GM08714 (cell line): ENCODE results near the gene PIAS4.

Experiments used
- H3K4me3 ChIP-seq: fragments of 200-500 bp; sonication (Bioruptor generic); 2 replicates; pipeline ENCODE4 v1.5.1; 2014; ENCODE audit warnings: mild to moderate bottlenecking, low read length, inconsistent platforms
- ZNF274 ChIP-seq: IDR thresholded peaks from 2 replicates; pipeline ENCODE4 v1.6.1; 2012; ENCODE audit warnings: mild to moderate bottlenecking, low read depth, low read length

Gene PIAS4

GRCh38 chr19:3969435-3970312, 37.9 kb upstream of the PIAS4 start:
- no peak for TF ChIP-seq ZNF274
- H3K4me3 ChIP-seq, result peak overlapping the region; percentile 71

DNA sequence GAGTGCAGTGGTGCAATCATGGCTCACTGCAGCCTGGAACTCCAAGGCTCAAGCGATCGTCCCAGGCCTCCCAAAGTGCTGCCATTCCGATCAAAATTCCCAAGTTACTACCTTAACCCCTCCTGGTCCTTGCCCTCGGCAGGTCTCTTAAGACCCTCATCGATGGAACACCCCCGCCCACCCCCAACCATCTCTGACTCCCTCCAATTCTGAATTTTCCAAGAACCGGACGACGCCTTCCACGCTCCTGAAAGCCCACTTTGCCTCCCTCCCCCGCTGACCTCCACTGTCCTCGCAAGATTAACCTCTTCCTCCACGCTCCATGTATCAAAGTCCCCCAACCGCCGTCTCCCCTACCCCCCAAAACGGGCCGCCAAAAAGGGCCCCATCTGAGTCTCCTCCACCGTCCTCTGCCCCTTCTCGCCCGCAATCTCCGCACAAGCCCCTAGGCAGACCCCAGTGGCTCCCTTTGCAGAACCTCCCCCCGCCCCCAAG, 37.2 kb upstream of the PIAS4 start:
- H3K4me3 ChIP-seq, result peak overlapping the region; percentile 71
- no peak for TF ChIP-seq ZNF274

- H3K4me3 ChIP-seq, result peak within 1 kb of the TSS; percentile 71
- TF ChIP-seq ZNF274, result no peak
These were observed 36.5 kb upstream of the PIAS4 start, which contains the start of gene DAPK3 for GRCh38 chr19:3970808-3971598. Gene DAPK3, minus strand, starts transcription at chr19:3971099. Its CDS starts 1,364 bp downstream, at chr19:3969735.

- no peak overlapping the region for H3K4me3 ChIP-seq
- no peak for TF ChIP-seq ZNF274
These were observed 32.4 kb upstream of the PIAS4 start for GRCh38 chr19:3975144-3975543.

DNA sequence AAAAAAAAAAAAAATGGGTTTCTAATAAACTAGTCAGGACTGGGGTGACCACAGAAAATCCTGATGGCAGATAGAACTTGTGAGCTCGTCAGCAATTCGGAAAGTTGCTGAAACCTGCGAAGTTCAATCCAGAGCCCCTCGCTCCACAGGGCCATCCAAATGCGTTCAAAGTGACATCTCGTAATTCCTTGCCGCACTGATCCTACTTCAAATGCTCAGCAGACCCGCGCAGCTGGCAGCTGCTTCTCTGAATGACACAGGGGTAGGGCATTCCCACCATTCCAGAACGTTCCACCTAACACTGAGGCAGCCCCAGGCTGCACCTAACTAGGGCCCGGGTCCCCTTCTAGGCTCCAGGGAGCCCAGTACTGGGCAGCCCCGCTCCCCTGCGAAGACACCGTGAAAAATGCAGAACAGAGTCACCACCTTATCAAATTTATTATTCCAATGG, 31.9 kb upstream of the PIAS4 start:
- no peak for TF ChIP-seq ZNF274
- H3K4me3 ChIP-seq, result no peak overlapping the region

GRCh38 chr19:3976495-3977241, 30.9 kb upstream of the PIAS4 start:
- no peak overlapping the region for H3K4me3 ChIP-seq
- no peak for TF ChIP-seq ZNF274

DNA sequence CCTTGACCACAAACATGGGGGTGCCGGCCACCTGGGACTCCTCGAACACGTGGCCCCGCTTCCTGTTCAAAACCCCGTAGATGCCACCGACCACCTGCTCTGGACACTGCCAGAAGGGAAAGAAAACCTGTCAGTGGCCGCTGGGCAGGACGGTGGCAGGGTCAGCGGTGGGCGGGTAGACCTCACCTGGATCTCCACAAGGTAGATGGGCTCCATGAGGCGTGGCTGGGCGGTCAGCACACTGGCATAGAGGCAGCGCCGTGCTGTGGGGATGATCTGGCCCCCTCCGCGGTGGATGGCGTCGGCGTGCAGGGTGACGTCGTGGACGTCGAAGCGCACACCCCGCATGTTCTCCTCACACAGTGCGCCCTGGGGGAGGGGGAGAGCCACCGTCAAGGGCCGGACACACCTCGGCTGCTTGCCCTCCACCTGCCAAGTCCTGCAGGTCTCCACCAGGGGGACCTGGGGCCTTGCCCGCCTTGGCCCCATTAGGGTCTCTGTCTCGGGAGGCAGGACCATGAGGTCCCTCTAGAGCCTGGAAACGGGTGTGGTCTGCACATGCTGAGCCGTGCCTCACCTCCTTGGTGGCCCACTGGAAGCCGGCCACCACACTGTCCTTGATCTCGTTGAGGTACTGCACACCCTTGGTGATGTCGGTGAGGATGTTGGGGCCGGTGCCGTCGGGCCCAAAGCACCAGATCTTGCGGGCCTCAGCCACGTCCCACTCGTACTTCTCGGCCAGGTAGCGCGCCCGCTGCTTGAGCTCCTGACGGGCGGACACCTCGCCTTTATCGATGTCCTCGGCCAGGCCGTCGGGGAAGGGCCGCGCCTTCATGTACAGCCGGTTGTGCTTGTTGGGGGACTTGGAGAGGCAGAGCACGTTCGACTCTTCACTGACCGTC, 30.0 kb upstream of the PIAS4 start:
- no peak for TF ChIP-seq ZNF274
- H3K4me3 ChIP-seq, result no peak overlapping the region

- no peak for TF ChIP-seq ZNF274
- H3K4me3 ChIP-seq, result no peak overlapping the region
These were observed 29.4 kb upstream of the PIAS4 start for GRCh38 chr19:3978145-3978544.

GRCh38 chr19:3979289-3979673, 28.3 kb upstream of the PIAS4 start:
- TF ChIP-seq ZNF274, result no peak
- H3K4me3 ChIP-seq, result no peak overlapping the region

DNA sequence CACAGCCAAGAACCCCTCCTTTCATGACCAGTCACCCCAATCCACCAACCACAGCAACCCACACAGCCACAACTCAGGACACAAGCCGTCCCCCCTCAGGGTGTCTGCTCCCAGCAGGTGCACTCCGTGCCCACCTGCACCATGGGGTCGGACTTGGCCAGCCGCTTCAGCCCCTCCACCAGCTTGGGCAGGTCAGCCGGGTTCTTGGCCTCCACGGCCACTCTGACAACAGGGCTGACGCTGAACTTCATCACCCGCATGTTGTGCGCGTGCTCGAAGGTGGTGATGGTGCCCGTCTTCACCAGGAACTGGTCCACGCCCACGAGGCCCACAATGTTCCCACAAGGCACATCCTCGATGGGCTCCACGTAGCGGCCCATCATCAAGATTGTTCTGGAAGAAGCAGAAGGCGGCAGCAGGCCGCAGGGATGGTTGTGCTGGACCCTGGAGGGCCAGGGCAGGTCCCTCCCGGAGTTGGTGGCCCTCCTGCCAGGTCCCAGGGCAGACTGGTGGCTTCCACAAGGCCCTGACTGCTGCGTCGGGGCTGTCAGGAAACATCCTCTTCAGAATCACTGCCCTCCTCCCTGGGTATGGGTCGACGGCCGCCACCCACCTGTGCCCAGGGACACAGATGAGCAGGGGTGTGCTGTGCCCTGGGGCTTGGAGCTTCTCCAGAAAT, 27.7 kb upstream of the PIAS4 start:
- H3K4me3 ChIP-seq, result no peak overlapping the region

DNA sequence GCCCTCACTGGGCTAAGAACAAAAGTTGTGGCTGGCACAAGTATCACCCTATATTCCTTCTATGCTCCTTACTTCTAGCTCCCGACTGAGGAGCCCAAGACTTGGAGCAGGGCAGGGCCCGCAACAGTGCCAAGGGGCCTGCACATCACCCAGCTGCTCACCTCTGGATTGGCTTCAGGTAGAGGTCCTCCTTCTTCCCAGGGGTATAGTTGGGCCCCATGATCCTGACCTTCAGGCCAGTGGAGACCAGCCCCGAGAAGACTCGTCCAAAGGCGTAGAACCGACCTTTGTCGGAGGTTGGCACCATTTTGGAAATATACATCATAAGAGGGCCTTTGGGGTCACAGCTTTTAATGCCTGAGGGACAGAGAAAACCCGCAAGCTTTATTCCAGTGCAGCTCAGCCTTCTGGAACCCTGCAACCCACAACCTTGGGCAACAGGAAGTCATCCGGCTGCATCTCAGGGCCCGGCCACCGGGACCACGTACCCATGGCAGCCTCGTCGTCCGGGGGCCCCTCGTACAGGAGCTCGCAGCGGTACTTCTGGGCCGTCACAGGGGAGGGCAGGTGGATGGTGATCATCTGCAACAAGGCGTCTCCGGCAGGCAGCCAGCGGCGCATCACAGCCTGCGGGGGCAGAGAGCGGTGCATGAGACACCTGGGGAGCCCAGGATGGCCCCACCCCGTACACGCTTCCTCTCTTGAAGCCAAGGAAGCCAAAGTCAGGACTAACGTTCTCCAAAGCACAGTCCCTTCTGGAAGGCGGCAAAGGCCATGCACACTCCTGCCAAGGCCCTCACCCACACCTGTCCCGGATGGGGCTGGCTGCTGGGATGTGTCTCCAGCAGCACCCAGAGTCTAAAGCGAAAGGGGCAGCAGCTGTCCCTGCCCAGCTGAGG, 26.9 kb upstream of the PIAS4 start:
- no peak for TF ChIP-seq ZNF274
- no peak overlapping the region for H3K4me3 ChIP-seq

More for the DNA sequence above, 27.7 kb upstream of the PIAS4 start:
- no peak for TF ChIP-seq ZNF274

GRCh38 chr19:3981373-3981735, 26.2 kb upstream of the PIAS4 start:
- H3K4me3 ChIP-seq, result no peak overlapping the region
- TF ChIP-seq ZNF274, result no peak
